GM04504 (cell line): ENCODE results near the gene CDK6.

Source experiments
- DNase-seq: peaks from one replicate; pipeline ENCODE4 v3.0.0-alpha.2; 2012; ENCODE audit warnings: low read depth

The CDK6 gene

GRCh38 chr7:92845736-92846135, 9.4 kb upstream of the CDK6 start:
- no peak for DNase-seq

GRCh38 chr7:92843781-92844180, 7.4 kb upstream of the CDK6 start:
- DNase-seq: no peak

GRCh38 chr7:92843034-92843760, 6.8 kb upstream of the CDK6 start:
- no peak for DNase-seq

- no peak for DNase-seq
These were observed 4.8 kb upstream of the CDK6 start for GRCh38 chr7:92841192-92841591.

GRCh38 chr7:92840316-92840715, 3.9 kb upstream of the CDK6 start:
- DNase-seq: no peak

GRCh38 chr7:92839901-92840300, 3.5 kb upstream of the CDK6 start:
- no peak for DNase-seq

- no peak for DNase-seq
These were observed 2.6 kb upstream of the CDK6 start for GRCh38 chr7:92838934-92839333.

- DNase-seq: no peak
These were observed 802 bp upstream of the CDK6 start for GRCh38 chr7:92837000-92837749.

GRCh38 chr7:92835851-92836488, 403 bp downstream of the CDK6 start:
- DNase-seq: no peak

GRCh38 chr7:92835261-92835850, 1.0 kb downstream of the CDK6 start:
- peak; percentile 50 for DNase-seq

- no peak for DNase-seq
These were observed 1.7 kb downstream of the CDK6 start for GRCh38 chr7:92834507-92835260.

GRCh38 chr7:92833766-92834506, 2.4 kb downstream of the CDK6 start:
- DNase-seq: peak; percentile 42

- DNase-seq: peak; percentile 64
These were observed 3.2 kb downstream of the CDK6 start for GRCh38 chr7:92833024-92833765.

GRCh38 chr7:92832534-92833023, 3.8 kb downstream of the CDK6 start:
- DNase-seq: no peak

GRCh38 chr7:92831716-92832533, 4.4 kb downstream of the CDK6 start:
- DNase-seq: peak; percentile 75

GRCh38 chr7:92830532-92831110, 5.8 kb downstream of the CDK6 start:
- no peak for DNase-seq

GRCh38 chr7:92830027-92830426, 6.3 kb downstream of the CDK6 start:
- DNase-seq: no peak

- no peak for DNase-seq
These were observed 8.8 kb downstream of the CDK6 start for GRCh38 chr7:92827464-92828120.
